K562 (cell line): ENCODE results near the gene ELF5. TPM values are rescaled to one million over a fixed set of nuclear protein-coding genes. Genes with fewer than 3 reads are reported as not detected.

ENCODE experiments used
- DIDO1 ChIP-seq: fragments of 450-650 bp; IDR thresholded peaks from 2 replicates; pipeline ENCODE4 v1.6.1; 2016; ENCODE audit warnings: low read depth, missing biosample characterization, missing genetic modification characterization
- ETV5 ChIP-seq: sonication (generic); formaldehyde crosslinking; IDR thresholded peaks from 2 replicates; pipeline ENCODE4 v1.4.0; 2020; ENCODE audit warnings: low read depth, mild to moderate bottlenecking, missing genetic modification reagents
- LEF1 ChIP-seq: fragments of 450-650 bp; IDR thresholded peaks from 2 replicates; pipeline ENCODE4 v1.6.1; 2016; ENCODE audit warnings: mild to moderate bottlenecking
- MIER1 ChIP-seq: fragments of 450-650 bp; IDR thresholded peaks from 2 replicates; pipeline ENCODE4 v1.6.1; 2016; ENCODE audit warnings: antibody characterized with exemption, mild to moderate bottlenecking, low read depth
- NCOA1 ChIP-seq: fragments of 450-650 bp; IDR thresholded peaks from 2 replicates; pipeline ENCODE4 v1.6.1; 2016; ENCODE audit warnings: low read depth
- NCOA6 ChIP-seq: fragments of 450-650 bp; IDR thresholded peaks from 2 replicates; pipeline ENCODE4 v1.6.1; 2017; ENCODE audit warnings: mild to moderate bottlenecking
- NCOR1 ChIP-seq: fragments of 450-650 bp; IDR thresholded peaks from 2 replicates; pipeline ENCODE4 v1.6.1; 2016; ENCODE audit warnings: mild to moderate bottlenecking, moderate library complexity
- OTX1 ChIP-seq: fragments of 450-650 bp; formaldehyde crosslinking; IDR thresholded peaks from 2 replicates; pipeline ENCODE4 v1.4.0; 2022; ENCODE audit warnings: mild to moderate bottlenecking
- RAD21 ChIP-seq, 2 experiments: fragments of 250-450 bp in 1 of 2; fragments of 450-650 bp in 1 of 2; sonication (Bioruptor Pico) in 1 of 2; formaldehyde crosslinking in 1 of 2; IDR thresholded peaks in 1 of 2; conservative IDR thresholded peaks in 1 of 2; 2 replicates each; pipeline versions ENCODE4 v1.4.0 to v1.8.0; 2020 to 2022; ENCODE audit warnings: mild to moderate bottlenecking in 2 of 2, moderate library complexity in 1 of 2
- RAD51 ChIP-seq: fragments of 450-650 bp; IDR thresholded peaks from 2 replicates; pipeline ENCODE4 v1.7.1; 2016; ENCODE audit warnings: low read depth, mild to moderate bottlenecking, borderline replicate concordance
- RB1 ChIP-seq: fragments of 450-650 bp; IDR thresholded peaks from 2 replicates; pipeline ENCODE4 v1.6.1; 2017; ENCODE audit warnings: low read depth, mild to moderate bottlenecking
- RHOXF2B ChIP-seq: fragments of 250-450 bp; sonication (Bioruptor Pico); conservative IDR thresholded peaks from 2 replicates; pipeline ENCODE4 v1.5.1; 2021
- SRSF7 ChIP-seq: fragments of 200-400 bp; formaldehyde crosslinking; optimal IDR thresholded peaks from 2 replicates; pipeline ENCODE3; 2017; ENCODE audit warnings: mild to moderate bottlenecking, low read depth, low read length
- SRSF9 ChIP-seq: fragments of 200-400 bp; formaldehyde crosslinking; IDR thresholded peaks from 2 replicates; pipeline ENCODE4 v1.6.1; 2017; ENCODE audit warnings: low read depth, low read length, borderline replicate concordance
- TBL1XR1 ChIP-seq, 2 experiments: IDR thresholded peaks; 2 replicates each; pipeline ENCODE4 v1.6.1; 2012; ENCODE audit warnings: improper control_type of control experiment in 2 of 2, low read length in 2 of 2, mild to moderate bottlenecking in 1 of 2
- ZNF324 ChIP-seq: fragments of 250-450 bp; sonication (Bioruptor Pico); IDR thresholded peaks from 2 replicates; pipeline ENCODE4 v1.4.0; 2020; ENCODE audit warnings: mild to moderate bottlenecking
- ZNF589 ChIP-seq: fragments of 200-800 bp; sonication (Bioruptor generic); IDR thresholded peaks from 2 replicates; pipeline ENCODE4 v1.6.1; 2016; ENCODE audit warnings: low read depth, missing genetic modification characterization, missing compliant biosample characterization
- ZNF668 ChIP-seq: fragments of 250-450 bp; sonication (Bioruptor Pico); IDR thresholded peaks from 2 replicates; pipeline ENCODE4 v1.8.0; 2022; ENCODE audit warnings: mild to moderate bottlenecking, inconsistent platforms
- ZNF785 ChIP-seq: fragments of 250-450 bp; sonication (Bioruptor Pico); IDR thresholded peaks from 2 replicates; pipeline ENCODE4 v1.4.0; 2020; ENCODE audit warnings: mild to moderate bottlenecking
- polyA plus RNA-seq, 8 experiments: library from polyadenylated mRNA; depleted of rRNA in 4 of 8; stranded (reverse) in 5 of 8; unstranded in 3 of 8; fragments of >200 nt; fragmentation: Nextera tagmentation in 2 of 8; fragmentation: Illumina TruSeq in 1 of 8; extraction: Ambion mirVana in 2 of 8; extraction: Trizol in 1 of 8; gene quantifications; 2 replicates each; pipeline versions ENCODE4 v1.2.1 to v1.2.3, GENCODE V29; 2011 to 2014; ENCODE audit warnings: inconsistent platforms in 1 of 8, missing spikeins in 1 of 8
- total RNA-seq, 7 experiments: library from RNA; depleted of rRNA in 6 of 7; stranded (reverse); fragments of >200 nt in 6 of 7; fragmentation: Illumina TruSeq in 2 of 7; extraction: Trizol in 2 of 7; gene quantifications; 2 replicates each; pipeline versions ENCODE4 v1.2.1 to v1.2.3, GENCODE V29; 2011 to 2021; ENCODE audit warnings: low replicate concordance in 1 of 7
- TF ChIP-seq, protein P1 (sequence below), 2 experiments: fragments of 250-450 bp in 1 of 2; fragments of 450-650 bp in 1 of 2; sonication (Bioruptor Pico) in 1 of 2; IDR thresholded peaks; 2 replicates each; pipeline versions ENCODE4 v1.6.1 to v1.8.0; 2016 to 2021; ENCODE audit warnings: mild to moderate bottlenecking in 2 of 2, moderate library complexity in 2 of 2, missing compliant biosample characterization in 1 of 2, missing genetic modification characterization in 1 of 2
- TF ChIP-seq, protein P2 (sequence below): sonication (generic); formaldehyde crosslinking; IDR thresholded peaks from 2 replicates; pipeline ENCODE4 v1.8.1; 2022; ENCODE audit warnings: missing genetic modification reagents
- TF ChIP-seq, protein P3 (sequence below): fragments of 450-650 bp; formaldehyde crosslinking; IDR thresholded peaks from 2 replicates; pipeline ENCODE4 v1.4.0; 2022; ENCODE audit warnings: mild to moderate bottlenecking, moderate library complexity
- TF ChIP-seq, protein P4 (sequence below): fragments of 250-450 bp; sonication (Bioruptor Pico); IDR thresholded peaks from 2 replicates; pipeline ENCODE4 v1.8.0; 2021; ENCODE audit warnings: moderate library complexity, mild to moderate bottlenecking, inconsistent platforms

The ELF5 gene
- total and polyA plus RNA-seq, 9 of the 15 experiments (the other 6 are each of a cell fraction or from before 2014, with no cell fraction given), result not detected

DNA sequence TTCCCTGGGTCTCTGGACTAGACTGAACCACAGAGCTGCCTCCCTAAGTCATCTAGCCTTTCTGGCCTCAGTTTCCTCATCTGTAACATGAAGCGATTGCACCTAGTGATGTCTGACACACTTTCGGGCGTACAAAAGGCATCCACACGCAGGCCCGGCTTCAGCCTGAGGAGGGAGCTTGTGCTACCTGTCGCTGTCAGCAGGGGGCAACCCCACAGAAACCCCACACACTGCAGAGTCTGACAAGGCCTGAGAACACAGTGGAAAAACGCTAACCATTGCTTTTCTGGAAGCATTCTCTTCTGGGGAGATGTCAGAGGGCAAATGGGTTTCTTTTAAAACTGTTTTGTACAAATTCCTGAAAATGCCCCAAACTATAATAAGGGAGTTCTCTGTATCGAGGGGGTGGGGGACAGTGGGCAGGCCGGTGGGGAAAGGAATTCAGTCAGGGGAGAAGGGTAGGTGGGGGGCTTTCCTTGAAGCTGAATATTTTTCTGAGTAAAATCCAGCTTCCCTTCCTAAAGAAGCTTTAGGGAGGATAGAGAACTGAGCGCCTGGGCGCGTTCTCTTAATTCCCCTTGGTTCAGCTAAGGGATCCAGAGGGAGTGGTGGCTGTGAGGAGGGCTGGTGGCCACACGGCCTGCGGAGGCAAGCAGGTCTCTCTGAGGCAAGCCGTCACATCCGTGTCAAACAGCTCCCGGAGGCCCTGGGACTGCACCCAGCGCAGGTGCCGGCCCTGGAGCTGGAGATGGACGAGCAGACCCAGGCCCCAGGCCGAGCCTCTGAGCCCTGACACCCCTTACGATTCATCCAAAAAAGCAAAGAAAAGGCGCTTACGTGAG, 533 bp downstream of the ELF5 start (continued):
- TF ChIP-seq ZNF589 (CRISPR knock-in tag) (no peak), MIER1 (no peak), NCOA1 (no peak), NCOR1 (no peak), ZNF668 (CRISPR knock-in tag) (no peak), NCOA6 (no peak), SRSF9 (no peak), ZNF785 (CRISPR knock-in tag) (no peak), RAD21 (CRISPR knock-in tag; conservative IDR thresholded peaks at IDR 0.05 in 1 of 2, IDR thresholded peaks at IDR 0.05 in 1 of 2) (peak; percentile 63 to 74), ETV5 (CRISPR knock-in tag) (no peak), RHOXF2B (CRISPR knock-in tag) (no peak), RAD51 (no peak), DIDO1 (tag) (peak; percentile 17; the same call in 1 of the 2 replicates), TBL1XR1 (IDR thresholded peaks at IDR 0.05; ENCODE audit: low read length in 2 of 2) (no peak), ZNF324 (CRISPR knock-in tag) (no peak), LEF1 (no peak), OTX1 (CRISPR knock-in tag) (no peak), SRSF7 (no peak), RB1 (no peak)
- TF ChIP-seq, protein P1, sequence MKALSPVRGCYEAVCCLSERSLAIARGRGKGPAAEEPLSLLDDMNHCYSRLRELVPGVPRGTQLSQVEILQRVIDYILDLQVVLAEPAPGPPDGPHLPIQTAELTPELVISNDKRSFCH (CRISPR knock-in tag; IDR thresholded peaks at IDR 0.05), result no peak
- TF ChIP-seq, protein P1 (tag; IDR thresholded peaks at IDR 0.05), result no peak
- TF ChIP-seq, protein P2, sequence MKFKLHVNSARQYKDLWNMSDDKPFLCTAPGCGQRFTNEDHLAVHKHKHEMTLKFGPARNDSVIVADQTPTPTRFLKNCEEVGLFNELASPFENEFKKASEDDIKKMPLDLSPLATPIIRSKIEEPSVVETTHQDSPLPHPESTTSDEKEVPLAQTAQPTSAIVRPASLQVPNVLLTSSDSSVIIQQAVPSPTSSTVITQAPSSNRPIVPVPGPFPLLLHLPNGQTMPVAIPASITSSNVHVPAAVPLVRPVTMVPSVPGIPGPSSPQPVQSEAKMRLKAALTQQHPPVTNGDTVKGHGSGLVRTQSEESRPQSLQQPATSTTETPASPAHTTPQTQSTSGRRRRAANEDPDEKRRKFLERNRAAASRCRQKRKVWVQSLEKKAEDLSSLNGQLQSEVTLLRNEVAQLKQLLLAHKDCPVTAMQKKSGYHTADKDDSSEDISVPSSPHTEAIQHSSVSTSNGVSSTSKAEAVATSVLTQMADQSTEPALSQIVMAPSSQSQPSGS (CRISPR knock-in tag), result no peak
- TF ChIP-seq, protein P3, sequence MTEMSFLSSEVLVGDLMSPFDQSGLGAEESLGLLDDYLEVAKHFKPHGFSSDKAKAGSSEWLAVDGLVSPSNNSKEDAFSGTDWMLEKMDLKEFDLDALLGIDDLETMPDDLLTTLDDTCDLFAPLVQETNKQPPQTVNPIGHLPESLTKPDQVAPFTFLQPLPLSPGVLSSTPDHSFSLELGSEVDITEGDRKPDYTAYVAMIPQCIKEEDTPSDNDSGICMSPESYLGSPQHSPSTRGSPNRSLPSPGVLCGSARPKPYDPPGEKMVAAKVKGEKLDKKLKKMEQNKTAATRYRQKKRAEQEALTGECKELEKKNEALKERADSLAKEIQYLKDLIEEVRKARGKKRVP (CRISPR knock-in tag), result no peak
- TF ChIP-seq, protein P4, sequence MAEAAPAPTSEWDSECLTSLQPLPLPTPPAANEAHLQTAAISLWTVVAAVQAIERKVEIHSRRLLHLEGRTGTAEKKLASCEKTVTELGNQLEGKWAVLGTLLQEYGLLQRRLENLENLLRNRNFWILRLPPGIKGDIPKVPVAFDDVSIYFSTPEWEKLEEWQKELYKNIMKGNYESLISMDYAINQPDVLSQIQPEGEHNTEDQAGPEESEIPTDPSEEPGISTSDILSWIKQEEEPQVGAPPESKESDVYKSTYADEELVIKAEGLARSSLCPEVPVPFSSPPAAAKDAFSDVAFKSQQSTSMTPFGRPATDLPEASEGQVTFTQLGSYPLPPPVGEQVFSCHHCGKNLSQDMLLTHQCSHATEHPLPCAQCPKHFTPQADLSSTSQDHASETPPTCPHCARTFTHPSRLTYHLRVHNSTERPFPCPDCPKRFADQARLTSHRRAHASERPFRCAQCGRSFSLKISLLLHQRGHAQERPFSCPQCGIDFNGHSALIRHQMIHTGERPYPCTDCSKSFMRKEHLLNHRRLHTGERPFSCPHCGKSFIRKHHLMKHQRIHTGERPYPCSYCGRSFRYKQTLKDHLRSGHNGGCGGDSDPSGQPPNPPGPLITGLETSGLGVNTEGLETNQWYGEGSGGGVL (CRISPR knock-in tag), result no peak
